Stimulated activated effector memory CD8-positive, alpha-beta T cell treated with anti-CD3 and anti-CD28 coated beads, Interleukin-12 subunit alpha, Interleukin-12 subunit beta, amount 100 ng/mL, for 72 hours (primary cell): ENCODE data around the gene WDR87.

Experiments used
- ATAC-seq: fragments of 150-1000 bp; cut with Tn5 transposase; 2 replicates; pipeline ENCODE4 v1.10.0; 2021
- DNase-seq, 2 donors: peaks; one replicate each; pipeline ENCODE4 v3.0.0; 2021 to 2022; ENCODE audit warnings: low spot score in 2 of 2
- H3K27ac Mint-ChIP-seq: one replicate; pipeline ENCODE4 v1.8.0; 2022; ENCODE audit warnings: mild to moderate bottlenecking, mixed read lengths
- H3K36me3 Mint-ChIP-seq: one replicate; pipeline ENCODE4 v1.8.0; 2022; ENCODE audit warnings: mild to moderate bottlenecking, mixed read lengths
- H3K4me1 Mint-ChIP-seq: one replicate; pipeline ENCODE4 v1.8.0; 2022; ENCODE audit warnings: mixed read lengths
- H3K4me3 Mint-ChIP-seq: one replicate; pipeline ENCODE4 v1.8.0; 2022; ENCODE audit warnings: mild to moderate bottlenecking, mixed read lengths
- H3K9me3 Mint-ChIP-seq: one replicate; pipeline ENCODE4 v1.8.0; 2022; ENCODE audit warnings: mixed read lengths

The WDR87 gene

DNA sequence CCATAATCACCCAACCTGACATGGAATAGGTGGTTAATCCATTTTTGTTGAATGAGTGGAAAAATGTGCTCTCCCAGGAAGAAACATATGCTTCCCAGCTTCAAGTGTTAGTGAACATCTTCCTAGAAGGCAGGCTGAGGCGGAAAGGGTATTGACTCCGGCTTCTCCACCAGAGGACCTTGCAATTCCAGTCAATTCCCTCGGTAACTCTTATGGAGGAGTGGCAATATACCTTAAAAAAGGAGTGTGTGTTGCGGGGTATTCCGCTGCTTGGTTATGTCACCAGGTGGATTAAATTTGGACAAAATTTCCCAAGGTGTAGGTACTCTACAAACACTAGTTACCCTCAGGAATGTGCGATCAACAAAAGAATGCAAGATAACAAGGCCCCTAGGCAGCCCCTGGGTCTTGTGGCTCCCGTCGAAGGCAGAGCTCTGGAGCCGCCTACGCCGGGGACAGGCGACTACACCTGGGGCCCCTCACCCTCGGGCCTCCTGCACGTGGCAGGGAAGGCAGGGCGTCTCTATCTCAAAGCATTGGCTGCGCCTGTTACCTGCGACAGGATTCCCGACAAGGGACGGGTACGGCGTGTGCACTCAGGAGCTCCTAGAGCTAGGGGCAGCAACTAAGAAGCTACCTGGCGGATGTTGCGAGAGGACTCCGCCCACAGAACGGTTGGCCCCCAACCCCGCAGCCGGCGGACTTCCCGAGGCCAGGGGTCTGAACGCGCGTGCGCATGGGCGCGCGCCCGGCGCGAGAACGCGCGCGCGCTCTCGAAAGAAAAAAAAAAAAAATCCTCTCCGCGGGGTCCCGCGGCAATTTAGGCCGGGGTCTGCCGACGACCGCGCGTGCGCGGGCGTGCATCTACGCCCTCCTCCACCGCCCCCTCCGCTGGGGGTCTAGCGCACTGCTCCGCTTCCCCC is at the start of gene WDR87:
Gene WDR87, minus strand, starts transcription at position 649 of the 923 bp plus-strand sequence. CDS start 8,355 bp downstream, outside the sequence.
- Mint-ChIP-seq H3K4me1 (peaks cover 23% of the 10 kb centered on the region), H3K27ac (peak within 1 kb of the TSS; percentile 84), H3K36me3 (no peaks in the 10 kb centered on the region), H3K9me3 (no peaks in the 10 kb centered on the region), H3K4me3 (peak within 1 kb of the TSS; percentile 86)
- ATAC-seq (peak; percentile 9), DNase-seq (peak in 1 of 2 donors; percentile 14)

DNA sequence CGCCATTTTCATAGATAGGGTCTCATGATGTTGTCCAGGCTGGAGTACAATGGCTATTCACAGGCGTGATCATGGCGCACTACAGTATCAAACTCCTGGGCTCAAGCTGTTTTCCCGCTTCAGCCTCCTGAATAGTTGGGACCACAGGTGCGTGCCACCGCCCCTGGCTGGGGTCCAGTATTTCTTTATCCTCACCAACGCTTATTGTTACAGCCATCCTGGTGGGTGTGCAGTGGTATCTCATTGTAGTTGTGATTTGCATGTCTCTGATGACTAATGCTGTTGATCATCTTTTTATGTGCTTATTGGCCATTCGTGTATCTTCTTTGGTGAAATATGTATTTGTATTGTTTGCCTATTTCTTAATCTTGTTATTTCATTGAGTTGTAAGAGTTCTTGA is 49.6 kb upstream of the WDR87 start:
- no peaks in the 10 kb centered on the region for H3K4me1 Mint-ChIP-seq
- DNase-seq (no peak), ATAC-seq (no peak)
- no peak overlapping the region for H3K4me3 Mint-ChIP-seq
- peaks cover 3% of the 10 kb centered on the region for H3K9me3 Mint-ChIP-seq
- H3K27ac Mint-ChIP-seq, result no peak overlapping the region
- no peaks in the 10 kb centered on the region for H3K36me3 Mint-ChIP-seq

DNA sequence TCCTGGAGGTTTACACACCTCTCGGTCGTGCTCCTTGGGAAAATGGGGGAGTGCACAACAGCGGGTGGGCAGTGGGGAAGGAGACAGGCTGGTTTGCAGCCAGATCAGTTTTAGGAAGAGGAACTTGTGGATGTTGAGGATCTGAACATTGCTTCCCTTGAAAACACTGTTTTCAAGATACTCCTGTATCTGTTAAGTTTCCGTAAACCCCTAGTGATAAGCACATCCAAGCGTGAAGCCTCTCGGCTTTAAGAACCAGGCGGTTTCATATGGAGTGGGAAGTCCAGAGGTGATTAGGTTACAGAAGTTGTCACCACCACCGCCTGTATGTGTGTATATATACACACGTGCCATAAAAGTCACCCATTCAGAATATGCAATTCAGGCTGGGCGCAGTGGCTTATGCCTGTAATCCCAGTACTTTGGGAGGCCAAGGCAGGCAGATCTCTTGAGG is 48.1 kb upstream of the WDR87 start:
- Mint-ChIP-seq H3K4me1 (no peaks in the 10 kb centered on the region), H3K36me3 (no peaks in the 10 kb centered on the region), H3K4me3 (no peak overlapping the region), H3K27ac (no peak overlapping the region), H3K9me3 (peaks cover 3% of the 10 kb centered on the region)
- ATAC-seq (no peak), DNase-seq (no peak)

DNA sequence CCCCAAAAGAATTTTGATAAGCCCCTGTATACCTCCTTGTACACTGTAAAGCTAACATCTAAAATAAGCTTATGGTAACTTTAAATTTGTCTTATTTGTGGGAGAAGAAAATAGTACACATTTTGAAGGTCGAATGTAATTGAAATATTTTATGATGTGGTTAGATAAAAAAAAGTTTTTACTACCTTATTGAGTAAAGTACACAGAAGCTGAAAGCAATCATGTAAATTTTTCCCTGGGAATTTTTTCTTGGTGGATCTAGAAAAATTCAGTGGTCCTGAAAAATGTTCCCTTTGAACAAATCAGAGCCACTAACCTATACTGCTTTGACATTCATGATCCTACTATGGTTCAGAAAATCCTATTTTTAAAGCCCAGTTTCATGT is 47.5 kb upstream of the WDR87 start:
- DNase-seq, result no peak
- ATAC-seq, result no peak
- Mint-ChIP-seq H3K36me3 (peaks cover 1% of the 10 kb centered on the region), H3K9me3 (peaks cover 3% of the 10 kb centered on the region), H3K4me3 (no peak overlapping the region), H3K27ac (no peak overlapping the region), H3K4me1 (no peaks in the 10 kb centered on the region)

DNA sequence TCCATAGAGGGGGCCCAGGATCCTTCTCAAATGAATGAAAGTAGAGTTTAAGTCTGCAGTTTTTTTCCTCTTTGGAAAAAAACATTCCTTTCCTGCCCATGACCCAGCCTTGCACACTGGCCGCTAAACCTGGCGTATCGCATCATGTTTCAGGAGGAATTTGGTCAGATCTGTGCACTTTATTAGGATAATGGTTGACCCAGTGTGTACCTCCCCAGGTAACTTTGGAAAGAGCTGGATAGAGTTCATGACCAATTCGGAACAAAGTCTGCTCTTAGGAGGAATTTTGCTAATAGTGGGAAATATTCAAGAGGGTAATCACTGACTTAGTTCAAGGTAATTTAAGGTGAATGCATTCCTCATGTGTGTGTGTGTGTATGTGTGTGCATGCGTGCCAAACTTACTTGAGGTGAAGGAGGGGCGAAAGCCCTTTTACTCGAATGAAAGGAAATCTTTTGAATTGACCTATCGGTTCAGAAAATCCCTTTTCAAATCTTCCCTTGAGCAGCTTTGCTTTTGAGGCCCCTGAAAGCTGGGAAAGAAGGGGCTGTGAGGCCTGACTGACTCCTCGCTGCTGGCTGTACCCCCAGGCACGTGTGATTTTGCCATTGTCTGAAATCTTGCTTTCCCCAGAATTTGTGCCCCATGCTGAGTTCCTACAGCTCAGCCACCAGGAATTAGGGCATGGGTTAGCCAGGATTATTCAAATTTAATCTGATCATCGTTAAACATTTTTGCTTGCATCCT is 47.0 kb upstream of the WDR87 start:
- H3K36me3 Mint-ChIP-seq, result peaks cover 6% of the 10 kb centered on the region
- DNase-seq, result no peak
- H3K4me1 Mint-ChIP-seq, result no peaks in the 10 kb centered on the region
- no peak for ATAC-seq
- H3K9me3 Mint-ChIP-seq, result no peaks in the 10 kb centered on the region
- no peak overlapping the region for H3K27ac Mint-ChIP-seq
- H3K4me3 Mint-ChIP-seq, result no peak overlapping the region

DNA sequence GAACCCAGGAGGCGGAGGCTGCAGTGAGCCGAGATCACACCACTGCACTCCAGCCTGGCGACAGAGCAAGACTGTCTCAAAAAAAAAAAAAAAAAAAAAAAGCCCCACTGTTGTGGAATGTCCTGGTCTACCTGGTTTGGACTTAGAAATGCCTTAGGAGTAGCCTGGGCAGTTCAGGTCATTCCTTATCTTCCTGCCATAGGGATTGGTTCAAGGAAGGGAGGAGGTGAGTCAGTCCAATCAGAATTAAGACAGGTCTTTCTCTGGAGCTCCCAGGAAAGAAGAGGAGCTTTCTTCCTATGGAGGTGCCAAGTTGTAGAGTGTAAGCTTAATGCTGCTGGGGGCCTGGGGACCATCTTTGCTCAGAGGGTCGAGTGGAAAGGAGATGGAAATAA is 45.4 kb upstream of the WDR87 start:
- DNase-seq (no peak), ATAC-seq (no peak)
- Mint-ChIP-seq H3K4me1 (no peaks in the 10 kb centered on the region), H3K4me3 (no peak overlapping the region), H3K9me3 (no peaks in the 10 kb centered on the region), H3K27ac (no peak overlapping the region), H3K36me3 (peaks cover 6% of the 10 kb centered on the region)

DNA sequence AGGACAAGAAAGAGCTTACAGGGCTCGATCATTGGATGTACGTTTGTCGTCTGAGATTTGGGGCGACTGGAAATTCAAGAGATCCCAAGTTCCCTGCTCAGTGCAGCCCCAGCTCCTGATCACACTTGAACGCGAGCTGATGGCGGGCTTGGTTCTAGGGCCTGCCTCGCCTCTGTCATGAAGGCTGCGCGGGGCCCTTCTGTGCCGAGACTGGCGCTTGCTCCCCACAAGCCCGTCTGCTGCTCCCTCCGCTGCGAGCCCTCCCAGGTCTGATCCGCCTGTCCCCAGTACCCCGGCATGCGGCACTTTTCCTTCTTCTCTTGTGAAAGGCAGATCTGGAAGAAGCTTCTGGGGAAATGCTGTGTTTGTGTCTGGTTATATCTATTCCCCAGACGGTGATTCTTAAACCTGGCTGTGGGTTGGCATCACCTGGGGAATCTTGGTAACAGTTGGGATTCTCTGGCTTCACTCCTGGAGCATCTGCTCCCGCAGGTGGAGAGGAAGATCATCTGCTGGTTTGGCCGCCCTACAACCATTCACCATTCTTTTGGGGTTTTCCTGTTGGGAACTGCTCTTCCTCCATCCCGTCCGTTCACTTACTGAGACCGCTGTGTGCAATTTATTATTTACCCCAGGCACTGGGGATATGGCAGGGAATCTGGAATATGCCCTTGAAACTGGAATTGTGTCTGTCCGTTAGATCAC is 44.2 kb upstream of the WDR87 start:
- peaks cover 6% of the 10 kb centered on the region for H3K36me3 Mint-ChIP-seq
- no peak for ATAC-seq
- no peak overlapping the region for H3K4me3 Mint-ChIP-seq
- no peaks in the 10 kb centered on the region for H3K9me3 Mint-ChIP-seq
- no peaks in the 10 kb centered on the region for H3K4me1 Mint-ChIP-seq
- no peak overlapping the region for H3K27ac Mint-ChIP-seq
- DNase-seq, result no peak

DNA sequence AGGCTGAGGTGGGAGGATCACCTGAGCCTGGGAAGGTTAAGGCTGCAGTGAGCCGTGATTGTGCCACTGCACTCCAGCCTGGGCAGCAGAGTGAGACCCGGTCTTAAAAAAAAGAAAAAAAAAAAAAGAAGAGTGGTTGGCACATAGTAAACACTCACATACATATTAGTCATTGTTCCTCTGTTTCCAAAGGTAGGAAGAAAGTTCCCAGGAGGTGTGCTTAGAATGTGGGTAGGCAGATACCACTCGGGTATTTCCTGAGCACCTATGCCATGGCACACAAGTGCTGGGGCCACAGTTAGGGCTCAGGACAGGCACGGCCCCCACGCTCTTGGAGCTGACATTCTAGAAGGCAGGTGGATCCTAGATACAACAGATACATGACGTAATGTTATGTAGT is 42.0 kb upstream of the WDR87 start:
- no peak for ATAC-seq
- Mint-ChIP-seq H3K4me1 (no peaks in the 10 kb centered on the region), H3K4me3 (no peak overlapping the region), H3K27ac (no peak overlapping the region), H3K36me3 (peaks cover 6% of the 10 kb centered on the region), H3K9me3 (no peaks in the 10 kb centered on the region)
- DNase-seq, result no peak

DNA sequence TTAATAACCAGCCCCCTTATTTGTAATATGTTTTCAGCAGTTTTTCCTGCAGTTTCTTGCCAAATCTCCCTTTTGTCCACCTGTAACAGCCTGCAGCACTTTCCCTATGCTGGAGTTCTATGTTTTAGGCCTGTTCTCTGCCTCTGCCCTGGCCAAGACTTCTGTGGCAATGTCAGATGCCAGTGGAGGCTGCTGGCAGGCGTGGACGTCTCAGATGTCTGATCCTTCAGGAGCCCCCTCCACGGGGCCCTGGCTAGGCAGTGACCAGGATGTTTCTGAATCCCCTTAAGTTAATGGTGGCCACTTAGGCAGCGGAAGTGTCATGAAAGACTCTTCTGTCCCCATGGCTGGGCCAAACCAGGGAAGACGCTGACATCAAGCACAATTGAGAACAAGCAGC is 41.4 kb upstream of the WDR87 start:
- no peak overlapping the region for H3K27ac Mint-ChIP-seq
- no peaks in the 10 kb centered on the region for H3K4me1 Mint-ChIP-seq
- ATAC-seq (no peak), DNase-seq (no peak)
- H3K36me3 Mint-ChIP-seq, result peaks cover 6% of the 10 kb centered on the region
- H3K4me3 Mint-ChIP-seq, result no peak overlapping the region
- no peaks in the 10 kb centered on the region for H3K9me3 Mint-ChIP-seq

DNA sequence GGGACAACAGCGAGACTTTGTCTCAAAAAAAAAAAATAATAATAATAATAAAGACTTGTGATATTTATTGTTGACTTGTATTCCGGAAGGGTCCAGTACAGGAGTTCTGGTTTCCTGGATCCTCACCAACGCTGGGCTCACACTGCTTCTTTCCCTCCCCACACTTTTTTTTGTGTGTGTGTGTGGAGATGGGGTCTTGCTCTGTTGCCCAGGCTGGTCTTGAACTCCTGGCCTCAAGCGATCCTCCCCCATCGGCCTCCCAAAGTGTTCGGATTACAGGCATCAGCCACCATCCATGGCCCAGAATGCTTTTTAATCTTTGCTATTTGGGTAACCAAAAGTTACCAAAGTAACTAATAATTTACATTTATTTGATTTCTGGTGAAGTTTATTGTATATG is 39.7 kb upstream of the WDR87 start:
- Mint-ChIP-seq H3K9me3 (no peaks in the 10 kb centered on the region), H3K4me3 (no peak overlapping the region), H3K36me3 (peaks cover 6% of the 10 kb centered on the region), H3K4me1 (peaks cover 8% of the 10 kb centered on the region), H3K27ac (no peak overlapping the region)
- ATAC-seq (no peak), DNase-seq (no peak)

DNA sequence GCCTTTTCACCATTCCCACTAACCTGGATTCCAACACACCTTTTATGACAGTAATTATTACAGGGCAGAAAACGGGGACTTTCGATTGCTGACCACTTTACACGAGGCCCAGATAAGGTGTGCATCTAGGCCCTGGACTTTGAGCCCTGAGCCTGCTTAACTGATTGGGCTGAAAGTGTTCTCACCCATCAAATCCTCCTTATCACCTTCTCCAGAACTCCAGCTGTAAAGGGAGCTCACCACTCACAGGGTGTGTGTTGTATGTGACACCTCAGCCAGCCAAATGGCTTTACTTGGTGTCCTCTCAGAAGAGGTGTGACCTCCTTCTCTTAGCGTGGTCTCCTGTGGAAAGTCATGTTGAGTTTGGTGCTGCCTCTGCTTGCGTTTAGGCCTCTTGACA is 37.1 kb upstream of the WDR87 start:
- peak overlapping the region; percentile 12 for H3K27ac Mint-ChIP-seq

DNA sequence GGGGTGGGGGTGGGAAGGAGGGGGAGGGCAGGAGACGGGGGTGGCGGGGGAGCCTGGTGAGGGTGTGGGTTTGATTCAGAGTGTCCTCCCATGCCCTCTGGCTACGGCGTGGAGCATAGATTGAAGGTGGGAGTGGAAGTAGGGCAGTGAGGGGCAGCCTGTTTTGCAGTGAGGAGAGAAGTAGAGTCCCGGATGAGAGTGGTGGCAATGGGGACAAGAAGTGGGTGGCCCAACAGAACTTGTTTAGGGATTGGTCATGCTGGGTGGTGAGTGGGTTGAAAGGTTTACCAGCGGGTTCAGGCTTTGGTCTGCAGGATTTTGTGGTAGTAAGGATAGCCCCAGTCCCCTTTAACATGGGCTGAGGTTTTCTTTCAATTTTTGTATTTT is 36.1 kb upstream of the WDR87 start:
- no peaks in the 10 kb centered on the region for H3K36me3 Mint-ChIP-seq
- ATAC-seq, result no peak
- H3K4me3 Mint-ChIP-seq, result no peak overlapping the region
- peaks cover 8% of the 10 kb centered on the region for H3K4me1 Mint-ChIP-seq
- H3K27ac Mint-ChIP-seq, result no peak overlapping the region
- DNase-seq, result no peak
- H3K9me3 Mint-ChIP-seq, result no peaks in the 10 kb centered on the region

More for the DNA sequence above, 37.1 kb upstream of the WDR87 start:
- DNase-seq, result no peak
- Mint-ChIP-seq H3K9me3 (no peaks in the 10 kb centered on the region), H3K4me3 (no peak overlapping the region), H3K4me1 (peaks cover 8% of the 10 kb centered on the region), H3K36me3 (peaks cover under 1% of the 10 kb centered on the region)
- no peak for ATAC-seq

DNA sequence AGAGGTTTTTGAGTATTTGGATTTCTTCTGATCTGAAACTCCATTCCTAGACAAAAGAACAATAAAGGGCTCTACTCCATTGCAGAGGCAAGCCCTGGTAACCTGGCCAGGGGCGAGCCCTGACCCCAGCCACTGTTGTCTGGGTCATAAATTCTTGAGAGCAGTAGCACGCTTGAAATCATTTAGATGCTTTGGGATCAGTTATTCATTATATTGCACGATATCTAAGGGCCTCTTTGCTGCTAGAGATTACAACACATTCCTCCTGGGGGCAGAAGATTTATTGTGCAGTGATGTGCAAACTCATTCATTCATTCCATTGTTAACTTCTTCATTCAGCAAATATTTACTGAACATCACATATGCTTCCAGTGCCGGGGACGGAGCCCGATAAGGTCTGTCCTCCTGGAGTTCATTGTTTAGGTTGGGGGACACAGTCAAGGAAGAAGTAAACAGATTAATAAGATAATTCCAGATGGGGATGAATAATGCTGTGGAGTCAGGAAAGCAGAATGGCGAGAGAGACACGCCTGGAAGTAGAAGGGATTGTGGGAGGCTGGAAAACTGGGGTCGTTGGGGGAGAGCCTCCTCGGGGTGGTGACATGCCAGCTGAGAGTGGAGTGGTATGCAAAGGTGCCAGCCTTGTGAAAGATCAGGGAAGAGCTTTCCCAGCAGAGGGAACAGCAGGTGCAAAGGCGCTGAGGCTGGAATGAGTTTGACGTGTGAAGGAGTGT is 35.6 kb upstream of the WDR87 start:
- ATAC-seq (no peak), DNase-seq (no peak)
- H3K4me3 Mint-ChIP-seq, result no peak overlapping the region
- H3K36me3 Mint-ChIP-seq, result no peaks in the 10 kb centered on the region
- H3K27ac Mint-ChIP-seq, result no peak overlapping the region
- H3K9me3 Mint-ChIP-seq, result no peaks in the 10 kb centered on the region
- H3K4me1 Mint-ChIP-seq, result peaks cover 8% of the 10 kb centered on the region

DNA sequence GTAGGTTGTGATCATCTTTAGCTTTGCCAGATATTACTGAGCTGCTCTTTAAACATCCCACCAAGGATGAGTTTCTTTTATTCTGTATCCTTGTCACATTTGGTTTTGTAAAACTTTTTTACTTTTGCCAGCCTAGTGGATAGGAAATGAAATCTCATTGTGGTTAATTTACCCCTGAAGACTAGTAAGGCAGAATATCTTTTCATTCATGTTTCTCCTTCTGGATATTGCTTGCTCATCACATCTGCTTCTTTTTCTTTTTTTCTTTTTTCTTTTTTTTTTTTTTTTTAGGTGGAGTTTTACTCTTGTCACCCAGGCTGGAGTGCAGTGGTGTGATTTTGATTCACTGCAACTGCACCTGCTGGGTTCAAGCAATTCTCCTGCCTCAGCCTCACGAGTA is 32.0 kb upstream of the WDR87 start:
- Mint-ChIP-seq H3K4me3 (no peak overlapping the region), H3K9me3 (no peaks in the 10 kb centered on the region), H3K4me1 (peaks cover 10% of the 10 kb centered on the region), H3K27ac (no peak overlapping the region), H3K36me3 (no peaks in the 10 kb centered on the region)
- no peak for ATAC-seq
- no peak for DNase-seq

DNA sequence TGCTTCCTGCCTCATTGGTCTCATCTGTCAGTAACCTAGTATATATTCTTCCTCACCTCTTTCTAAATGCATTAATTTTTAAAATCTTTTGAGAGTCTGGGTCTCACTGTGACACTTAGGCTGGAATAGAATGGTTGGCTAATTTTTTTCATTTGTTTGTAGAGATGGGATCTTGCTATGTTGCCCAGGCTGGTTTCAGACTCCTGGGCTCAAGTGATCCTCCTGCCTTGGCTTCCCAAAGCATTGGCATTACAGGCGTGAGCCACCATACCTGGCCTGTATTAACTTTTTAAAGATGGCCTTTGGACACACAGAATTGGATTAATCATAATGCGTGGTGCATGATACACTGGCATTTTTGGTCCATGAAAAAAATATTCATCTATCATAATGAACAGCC is 30.5 kb upstream of the WDR87 start:
- H3K27ac Mint-ChIP-seq, result no peak overlapping the region
- peaks cover 11% of the 10 kb centered on the region for H3K4me1 Mint-ChIP-seq
- no peaks in the 10 kb centered on the region for H3K36me3 Mint-ChIP-seq
- no peak overlapping the region for H3K4me3 Mint-ChIP-seq
- ATAC-seq (no peak), DNase-seq (no peak)
- no peaks in the 10 kb centered on the region for H3K9me3 Mint-ChIP-seq
